Measurements from ENCODE around the gene CLCN7. TPM values are rescaled to one million over a fixed set of nuclear protein-coding genes. Genes with fewer than 3 reads are reported as not detected.
A peak's percentile ranks its signal among the peaks of the same experiment; 100 is the strongest.
"Not testable (repeated sequence)": the region's sequence is repeated elsewhere in the genome, so short reads cannot be mapped to it uniquely, and the experiment has no call there.

Gene CLCN7
- total RNA-seq, 1 donor from 2014 or later: 118 TPM

DNA sequence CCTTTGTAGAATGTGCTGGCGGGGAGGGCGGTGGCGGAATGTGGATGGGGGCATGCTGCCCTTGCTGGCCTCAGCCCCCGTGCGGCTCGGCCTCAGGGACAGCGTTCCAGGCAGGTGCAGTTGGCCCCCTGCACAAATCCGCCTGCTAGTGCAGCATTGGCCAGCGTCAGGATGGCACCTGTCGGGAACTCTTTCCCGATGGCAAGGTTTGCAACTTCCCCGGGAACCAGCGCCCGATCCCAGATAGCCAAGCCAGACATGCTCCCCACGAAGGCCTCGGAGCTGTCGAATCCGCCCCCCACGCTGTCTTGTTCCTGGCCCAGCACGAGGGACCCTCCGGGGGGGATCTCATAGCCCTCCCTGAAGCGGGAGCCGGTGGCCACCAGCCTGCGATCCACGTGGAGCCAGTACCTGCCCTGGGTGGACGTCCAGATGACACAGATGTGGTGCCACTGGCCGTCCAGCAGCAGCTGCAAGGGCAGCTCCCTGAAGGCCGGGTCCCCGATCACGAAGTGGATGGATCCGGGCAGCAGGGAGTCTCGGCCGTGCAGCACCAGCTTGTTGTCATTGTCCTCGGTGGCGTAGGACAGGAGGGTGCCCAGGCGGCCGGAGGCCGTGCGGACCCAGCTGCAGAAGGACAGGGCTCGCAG, 11.1 kb upstream of the CLCN7 start:
- Mint-ChIP-seq H3K27me3 (ENCODE audit: unreplicated experiment) (peaks cover 5% of the 10 kb centered on the region), H3K9me3 (ENCODE audit: unreplicated experiment) (no peaks in the 10 kb centered on the region), H3K36me3 (ENCODE audit: unreplicated experiment) (no peaks in the 10 kb centered on the region), H3K4me3 (ENCODE audit: unreplicated experiment) (no peak overlapping the region), H3K4me1 (ENCODE audit: low read depth, unreplicated experiment) (peaks cover 5% of the 10 kb centered on the region), H3K27ac (ENCODE audit: unreplicated experiment) (no peak overlapping the region)
- no peak for DNase-seq
- no peak for TF ChIP-seq CTCF (IDR thresholded peaks at IDR 0.05; ENCODE audit: partially characterized antibody, unreplicated experiment)

- Mint-ChIP-seq H3K27me3 (ENCODE audit: unreplicated experiment) (peaks cover 7% of the 10 kb centered on the region), H3K9me3 (ENCODE audit: unreplicated experiment) (peaks cover 1% of the 10 kb centered on the region), H3K4me3 (ENCODE audit: unreplicated experiment) (no peak overlapping the region), H3K4me1 (ENCODE audit: low read depth, unreplicated experiment) (peaks cover 2% of the 10 kb centered on the region), H3K27ac (ENCODE audit: unreplicated experiment) (no peak overlapping the region), H3K36me3 (ENCODE audit: unreplicated experiment) (no peaks in the 10 kb centered on the region)
- DNase-seq: no peak
- no peak for TF ChIP-seq CTCF (IDR thresholded peaks at IDR 0.05; ENCODE audit: partially characterized antibody, unreplicated experiment)
Observed at GRCh38 chr16:1481906-1482835, 7.3 kb upstream of the CLCN7 start.

GRCh38 chr16:1478937-1479336, 4.1 kb upstream of the CLCN7 start:
- not testable (repeated sequence) for H3K27me3 Mint-ChIP-seq (ENCODE audit: unreplicated experiment); H3K9me3 Mint-ChIP-seq (ENCODE audit: unreplicated experiment); H3K4me1 Mint-ChIP-seq (ENCODE audit: low read depth, unreplicated experiment); H3K36me3 Mint-ChIP-seq (ENCODE audit: unreplicated experiment); DNase-seq; H3K27ac Mint-ChIP-seq (ENCODE audit: unreplicated experiment)
- H3K4me3 Mint-ChIP-seq (ENCODE audit: unreplicated experiment): peak overlapping the region; percentile 9

DNA sequence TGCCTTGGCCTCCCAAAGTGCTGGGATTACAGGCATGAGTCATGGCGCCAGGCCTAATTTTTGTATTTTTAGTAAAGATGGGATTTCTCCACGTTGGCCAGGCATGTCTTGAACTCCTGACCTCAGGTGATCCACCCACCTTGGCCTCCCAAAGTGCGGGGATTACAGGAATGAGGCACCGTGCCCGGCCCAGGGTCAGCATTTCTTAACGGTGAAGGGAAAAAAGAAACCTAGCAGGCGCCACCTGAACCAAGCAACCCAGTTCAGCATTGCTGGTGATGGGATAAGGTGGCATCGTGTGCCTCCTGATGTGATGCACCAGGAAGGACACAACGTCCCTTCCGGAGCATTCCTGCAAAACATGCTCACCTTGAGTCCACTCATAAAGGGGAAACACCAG, 2.2 kb upstream of the CLCN7 start:
- peaks cover 5% of the 10 kb centered on the region for H3K4me1 Mint-ChIP-seq (ENCODE audit: low read depth, unreplicated experiment)
- no peak overlapping the region for H3K27ac Mint-ChIP-seq (ENCODE audit: unreplicated experiment)
- peaks cover 8% of the 10 kb centered on the region for H3K9me3 Mint-ChIP-seq (ENCODE audit: unreplicated experiment)
- H3K4me3 Mint-ChIP-seq (ENCODE audit: unreplicated experiment): no peak overlapping the region
- no peaks in the 10 kb centered on the region for H3K36me3 Mint-ChIP-seq (ENCODE audit: unreplicated experiment)
- no peak for DNase-seq
- no peak for TF ChIP-seq CTCF (IDR thresholded peaks at IDR 0.05; ENCODE audit: partially characterized antibody, unreplicated experiment)
- peaks cover 9% of the 10 kb centered on the region for H3K27me3 Mint-ChIP-seq (ENCODE audit: unreplicated experiment)

- no peak for DNase-seq
- peak overlapping the region; percentile 86 for H3K4me3 Mint-ChIP-seq (ENCODE audit: unreplicated experiment)
- peaks cover 8% of the 10 kb centered on the region for H3K9me3 Mint-ChIP-seq (ENCODE audit: unreplicated experiment)
- peaks cover 8% of the 10 kb centered on the region for H3K4me1 Mint-ChIP-seq (ENCODE audit: low read depth, unreplicated experiment)
- H3K36me3 Mint-ChIP-seq (ENCODE audit: unreplicated experiment): no peaks in the 10 kb centered on the region
- H3K27me3 Mint-ChIP-seq (ENCODE audit: unreplicated experiment): peaks cover 9% of the 10 kb centered on the region
- peak overlapping the region; percentile 78 for H3K27ac Mint-ChIP-seq (ENCODE audit: unreplicated experiment)
- no peak for TF ChIP-seq CTCF (IDR thresholded peaks at IDR 0.05; ENCODE audit: partially characterized antibody, unreplicated experiment)
Observed at GRCh38 chr16:1475552-1476114, 805 bp upstream of the CLCN7 start.
